Fibroblast of gingiva (primary cell): ENCODE results near the gene GNAZ.

Source experiments
- DNase-seq: peaks from one replicate; pipeline ENCODE4 v3.0.0-alpha.2; 2011; ENCODE audit warnings: low read depth

The GNAZ gene

DNA sequence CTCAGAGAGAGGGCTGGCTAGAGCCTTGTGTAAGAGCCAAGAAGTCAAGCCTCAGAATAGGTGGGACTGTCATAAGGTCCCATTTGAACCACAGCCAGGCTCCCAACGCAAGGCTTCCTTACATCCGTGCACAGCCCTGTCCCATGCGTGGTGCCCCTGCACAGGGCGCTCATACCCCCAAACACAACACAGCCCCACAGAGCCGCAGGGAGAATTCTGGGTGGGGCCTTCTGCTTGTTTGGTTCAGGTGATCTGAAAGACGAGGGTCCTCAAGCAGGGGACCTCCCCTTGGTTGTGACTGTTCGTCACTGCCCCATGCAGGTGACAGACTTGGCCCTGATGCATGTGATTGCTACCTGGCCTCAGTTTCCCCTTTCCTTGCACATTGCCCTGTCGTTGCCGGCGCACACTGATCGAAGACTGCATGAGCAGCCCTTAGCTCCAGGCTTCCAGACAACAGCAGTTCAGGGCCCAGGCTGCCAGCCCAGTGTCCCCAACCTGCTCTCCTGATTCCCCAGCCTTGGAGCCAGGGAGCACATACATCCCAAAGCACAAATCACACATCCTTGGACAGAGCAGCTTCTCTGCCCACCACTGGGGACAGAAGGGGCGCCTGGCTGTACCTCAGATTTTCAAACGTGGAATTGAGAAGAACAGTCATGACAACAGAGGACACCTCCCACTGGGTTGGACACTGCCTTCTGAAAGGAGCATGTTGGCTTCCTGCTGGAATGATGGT lies 22.1 kb downstream of the GNAZ start:
- DNase-seq, result no peak

DNA sequence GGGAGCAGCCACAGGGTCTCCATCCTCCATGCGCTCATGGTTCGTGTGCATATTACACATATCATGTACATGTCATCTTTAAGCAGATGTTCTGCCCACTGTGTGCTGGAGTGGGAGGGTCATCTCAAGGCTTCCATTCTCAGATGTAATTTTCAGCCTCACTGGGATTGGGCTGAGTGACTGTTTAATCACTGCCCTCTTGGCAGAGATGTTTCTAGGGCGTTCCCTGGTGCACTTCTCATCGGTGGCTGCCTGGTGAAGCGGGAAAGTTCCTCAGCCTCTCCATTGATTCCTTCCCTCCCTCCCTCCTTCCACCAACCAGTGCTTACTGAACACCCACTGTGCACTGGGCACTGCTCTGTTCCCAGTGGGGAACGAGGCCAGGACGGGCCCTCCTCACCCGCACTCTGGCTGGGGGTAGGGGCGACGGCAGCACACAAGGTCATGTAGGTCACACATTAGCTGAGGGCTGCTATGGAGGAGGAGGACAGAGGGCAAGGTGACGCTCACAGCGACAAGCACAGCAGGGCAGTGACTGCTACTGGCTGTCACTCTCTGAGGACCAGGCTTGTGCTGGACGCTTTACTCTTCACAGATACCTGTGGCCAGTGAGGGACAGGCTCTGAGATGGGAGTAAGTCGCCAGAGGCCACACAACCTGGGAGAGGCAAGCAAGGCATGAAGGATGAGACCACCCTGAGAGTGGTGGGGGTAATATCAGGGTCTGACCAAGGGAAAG lies 22.9 kb downstream of the GNAZ start:
- no peak for DNase-seq

DNA sequence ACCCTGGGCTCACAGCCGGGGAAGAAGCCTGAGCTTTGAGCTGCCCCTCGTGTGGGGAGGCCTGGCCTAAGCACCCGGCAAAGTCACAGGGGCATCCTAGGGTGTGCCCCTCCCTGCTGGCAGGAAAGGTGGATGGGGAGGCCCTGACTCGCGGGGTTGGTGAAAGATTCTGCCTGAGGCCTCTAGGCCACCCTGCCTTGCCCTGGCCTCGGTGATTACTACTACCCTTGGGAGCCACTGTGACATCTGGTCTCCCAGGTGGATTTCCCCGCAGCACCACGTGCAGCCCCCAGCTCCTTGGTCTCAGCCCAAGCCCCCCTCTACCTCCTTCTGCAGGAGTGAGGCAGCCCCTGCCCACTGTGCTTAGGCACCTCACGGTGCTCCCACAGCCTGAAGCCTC lies 23.9 kb downstream of the GNAZ start:
- no peak for DNase-seq

DNA sequence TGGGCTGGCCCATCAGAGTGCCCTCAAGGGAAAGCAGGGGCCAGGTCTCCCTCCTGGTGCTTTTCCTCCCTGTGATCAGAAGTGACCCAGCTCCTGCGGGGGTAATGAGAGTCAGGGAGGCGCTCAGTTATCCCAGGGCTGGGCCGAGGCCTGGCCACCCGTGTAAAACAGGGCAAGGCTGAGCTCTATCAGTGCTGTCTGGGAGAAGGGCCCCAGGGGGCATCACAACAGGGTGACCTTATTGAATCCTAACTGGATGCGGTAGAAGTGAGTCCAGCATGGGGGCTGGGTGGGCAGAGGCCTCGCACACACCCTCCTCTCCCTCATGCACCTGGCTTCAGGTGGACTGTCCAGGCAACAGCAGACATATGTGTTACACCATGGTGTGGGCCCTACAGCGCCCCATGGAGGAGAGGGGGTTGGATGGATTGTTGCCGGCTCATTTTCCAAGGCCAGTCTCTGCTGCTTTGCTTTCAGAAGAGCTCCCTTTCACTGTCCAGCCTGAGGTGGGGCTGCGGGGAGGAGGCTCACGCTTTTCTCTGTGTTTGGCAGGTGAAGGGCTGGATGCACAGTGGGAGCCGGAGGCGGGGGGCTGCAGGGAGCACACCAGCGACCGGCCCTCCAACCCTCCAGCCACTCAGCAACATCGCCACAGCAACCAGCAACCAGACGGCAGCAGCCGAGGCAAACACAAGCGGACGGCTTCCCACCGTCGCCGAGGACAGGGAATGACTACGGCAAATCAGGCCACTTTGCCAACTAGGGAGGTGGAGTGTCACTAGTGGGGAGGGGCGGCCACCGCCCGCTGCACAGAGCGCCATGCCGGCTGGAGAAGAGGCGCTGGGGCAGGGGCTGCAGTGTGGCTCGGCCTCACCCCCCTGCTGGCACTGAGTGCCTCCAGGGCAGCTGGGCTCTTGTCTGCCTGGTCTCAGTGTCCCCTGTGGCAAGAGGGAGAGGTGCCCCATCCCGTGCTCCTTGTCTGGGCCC lies 24.7 kb downstream of the GNAZ start:
- DNase-seq, result no peak

DNA sequence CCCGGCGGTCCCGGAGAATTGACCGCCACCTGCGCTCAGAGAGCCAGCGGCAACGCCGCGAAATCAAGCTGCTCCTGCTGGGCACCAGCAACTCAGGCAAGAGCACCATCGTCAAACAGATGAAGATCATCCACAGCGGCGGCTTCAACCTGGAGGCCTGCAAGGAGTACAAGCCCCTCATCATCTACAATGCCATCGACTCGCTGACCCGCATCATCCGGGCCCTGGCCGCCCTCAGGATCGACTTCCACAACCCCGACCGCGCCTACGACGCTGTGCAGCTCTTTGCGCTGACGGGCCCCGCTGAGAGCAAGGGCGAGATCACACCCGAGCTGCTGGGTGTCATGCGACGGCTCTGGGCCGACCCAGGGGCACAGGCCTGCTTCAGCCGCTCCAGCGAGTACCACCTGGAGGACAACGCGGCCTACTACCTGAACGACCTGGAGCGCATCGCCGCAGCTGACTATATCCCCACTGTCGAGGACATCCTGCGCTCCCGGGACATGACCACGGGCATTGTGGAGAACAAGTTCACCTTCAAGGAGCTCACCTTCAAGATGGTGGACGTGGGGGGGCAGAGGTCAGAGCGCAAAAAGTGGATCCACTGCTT lies 25.5 kb downstream of the GNAZ start:
- no peak for DNase-seq

DNA sequence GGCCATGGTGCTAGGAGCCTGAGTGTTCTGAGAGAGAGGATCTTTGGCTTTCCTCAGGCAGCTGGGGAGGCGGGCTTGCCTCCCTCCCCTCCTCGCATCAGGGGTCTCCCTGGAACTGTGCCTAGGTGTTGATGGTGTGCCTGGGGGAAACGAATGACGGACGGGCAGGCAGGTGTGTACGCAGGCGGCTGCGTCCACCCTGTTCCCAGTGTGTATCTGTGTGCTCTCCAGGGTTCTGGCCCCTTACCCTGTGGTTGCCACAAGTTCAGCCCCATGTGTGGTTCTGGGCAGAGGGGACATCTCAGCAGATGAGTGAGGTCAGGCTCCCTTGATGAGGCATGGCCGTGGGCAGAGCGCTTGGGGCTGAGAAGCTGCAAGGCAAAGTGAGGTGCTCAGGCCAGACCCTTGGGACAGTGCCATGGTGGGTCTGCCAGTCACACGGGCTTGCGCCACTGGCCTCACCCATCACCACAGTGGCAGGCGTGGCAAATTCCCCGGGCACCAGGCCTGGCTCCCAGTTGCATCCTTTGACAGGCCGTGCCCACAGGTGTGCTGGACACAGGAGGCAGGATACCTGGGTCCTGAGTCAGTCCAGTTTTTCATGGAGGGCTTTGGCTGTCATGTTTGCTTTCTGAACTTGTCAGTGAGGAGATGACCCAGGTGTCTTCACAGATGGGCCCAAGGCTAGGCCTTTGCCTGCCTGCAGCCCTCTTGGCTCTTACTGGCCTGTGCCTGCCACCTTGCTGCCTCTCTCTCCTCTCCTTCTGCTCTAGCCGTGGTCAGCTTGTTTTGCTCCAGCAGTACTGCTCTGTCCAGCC lies 27.3 kb downstream of the GNAZ start:
- DNase-seq, result no peak

DNA sequence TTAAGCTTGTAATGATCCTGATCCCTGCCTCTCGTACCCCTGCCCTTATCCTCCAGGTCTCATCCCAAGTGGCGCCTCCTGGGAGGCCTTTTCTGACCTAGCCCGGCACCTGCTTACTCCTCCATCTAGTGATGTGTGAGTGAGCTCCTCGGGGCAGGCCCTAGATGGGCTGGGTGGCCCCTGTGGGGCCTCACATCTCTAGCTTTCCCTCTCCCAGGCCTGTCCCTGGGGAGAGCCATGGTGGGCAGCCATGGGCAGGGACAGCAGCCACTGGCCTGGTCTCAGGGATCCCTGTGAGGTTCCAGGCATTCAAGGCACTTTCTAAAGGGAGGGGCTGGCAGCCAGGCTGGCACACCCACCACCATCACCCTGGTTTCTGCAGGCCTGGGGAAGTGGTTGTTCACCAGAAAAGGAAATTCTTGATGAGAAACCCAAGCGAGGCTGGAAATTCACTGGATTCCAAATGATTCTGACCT lies 27.9 kb downstream of the GNAZ start:
- no peak for DNase-seq

DNA sequence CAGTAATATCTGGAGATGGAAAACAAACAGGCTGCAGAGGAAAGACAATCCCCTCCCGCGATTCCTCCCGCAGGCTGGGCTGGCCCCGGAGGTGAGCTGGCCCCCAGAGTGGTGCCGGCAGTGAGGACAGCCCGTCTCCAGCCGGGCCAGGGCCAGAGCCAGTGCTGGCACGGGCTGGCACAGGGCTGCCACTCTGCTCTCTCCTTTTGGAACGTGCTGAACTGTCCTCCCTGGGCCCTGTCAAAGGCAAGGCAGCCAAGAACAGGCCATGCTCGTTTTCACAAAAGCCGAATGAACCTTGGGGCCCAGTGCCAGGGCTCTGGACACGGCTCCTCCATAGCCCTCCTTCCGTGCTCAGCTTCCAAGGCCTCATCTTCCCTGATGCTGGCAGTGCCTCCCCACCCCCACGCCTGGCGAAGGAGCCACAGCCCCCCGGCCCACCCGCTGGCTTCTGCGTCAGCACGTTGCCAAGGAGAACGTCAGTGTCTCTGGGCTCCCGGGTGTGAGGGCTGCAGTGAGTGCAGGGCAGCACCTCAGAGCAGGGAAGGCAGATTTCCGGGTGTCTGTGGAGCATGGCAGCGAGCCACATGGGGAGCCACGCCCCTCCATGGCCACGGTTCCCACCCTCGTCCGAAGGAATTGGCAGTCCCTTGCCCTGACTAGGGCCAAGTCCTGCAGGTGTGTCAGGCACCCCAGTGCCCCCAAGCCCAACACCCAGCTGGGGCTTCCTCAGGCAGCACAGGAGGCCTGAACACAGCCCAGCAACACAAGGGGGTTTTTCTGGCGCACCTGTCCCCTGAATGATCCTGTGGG lies 28.6 kb downstream of the GNAZ start:
- DNase-seq, result no peak

DNA sequence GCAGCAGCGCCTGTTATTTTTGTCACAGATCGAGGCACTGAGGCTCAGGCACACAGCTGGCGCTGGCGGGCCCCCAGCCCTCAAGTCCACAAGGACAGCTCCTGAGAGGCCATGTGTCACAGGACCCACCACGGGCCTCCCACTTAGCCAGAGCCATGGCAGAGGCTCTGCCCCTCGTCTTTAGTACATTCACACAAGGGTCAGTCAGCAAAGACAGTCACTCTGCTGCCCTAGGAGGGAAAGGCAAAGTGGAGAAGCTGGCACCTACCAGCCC lies 29.1 kb downstream of the GNAZ start:
- DNase-seq, result no peak

DNA sequence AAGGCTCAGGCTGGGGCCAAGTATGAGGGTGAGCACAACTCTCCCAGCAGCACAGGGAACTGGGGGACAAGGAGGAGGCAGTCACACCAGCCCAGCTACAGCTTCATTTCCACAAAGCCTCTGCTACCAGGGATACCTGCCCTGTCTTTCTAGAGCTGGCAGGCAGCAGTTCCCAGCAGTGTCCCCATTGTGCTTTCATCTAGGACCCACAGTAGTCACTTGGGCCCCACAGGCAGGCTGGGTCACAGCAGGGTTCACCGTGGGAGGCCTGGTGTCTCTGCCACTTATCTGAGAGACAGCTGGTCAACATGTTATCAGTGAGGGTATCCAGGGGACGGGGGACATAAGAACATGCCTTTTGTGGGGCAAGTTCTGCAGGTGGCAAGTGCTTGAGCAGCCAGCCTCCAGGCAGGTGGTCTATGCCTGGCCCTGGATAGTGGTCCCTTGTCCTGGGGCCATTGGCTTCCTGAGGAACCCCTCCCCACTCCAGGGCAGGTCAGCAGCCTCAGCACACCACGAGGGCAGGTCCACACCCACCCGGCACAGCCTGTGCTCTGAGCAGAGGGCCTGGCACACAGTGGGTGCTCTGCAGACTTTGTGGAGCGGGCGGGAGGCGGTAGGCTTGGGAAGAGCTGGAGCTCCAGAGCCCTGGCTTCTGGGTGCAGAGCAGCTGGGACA lies 29.9 kb downstream of the GNAZ start:
- DNase-seq, result no peak

DNA sequence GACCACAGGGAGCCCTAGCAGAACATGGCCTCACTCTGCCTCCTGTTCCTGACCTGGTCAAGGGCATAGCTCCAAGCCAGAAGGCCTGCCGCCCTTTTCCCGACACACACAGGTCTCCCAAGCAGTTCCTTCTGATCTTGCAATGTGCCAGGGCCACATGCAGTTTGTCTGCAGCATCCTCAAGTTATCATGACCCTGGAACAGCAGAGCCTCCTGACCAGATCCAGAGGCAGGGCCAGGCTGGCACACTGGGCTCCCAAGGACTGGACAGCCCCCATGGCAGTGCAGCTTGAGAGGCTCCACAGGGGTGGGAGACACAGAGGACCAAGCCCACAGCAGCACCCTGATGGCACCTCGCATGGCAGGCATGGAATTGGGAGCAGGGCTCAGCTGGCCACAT lies 31.2 kb downstream of the GNAZ start:
- DNase-seq, result no peak

DNA sequence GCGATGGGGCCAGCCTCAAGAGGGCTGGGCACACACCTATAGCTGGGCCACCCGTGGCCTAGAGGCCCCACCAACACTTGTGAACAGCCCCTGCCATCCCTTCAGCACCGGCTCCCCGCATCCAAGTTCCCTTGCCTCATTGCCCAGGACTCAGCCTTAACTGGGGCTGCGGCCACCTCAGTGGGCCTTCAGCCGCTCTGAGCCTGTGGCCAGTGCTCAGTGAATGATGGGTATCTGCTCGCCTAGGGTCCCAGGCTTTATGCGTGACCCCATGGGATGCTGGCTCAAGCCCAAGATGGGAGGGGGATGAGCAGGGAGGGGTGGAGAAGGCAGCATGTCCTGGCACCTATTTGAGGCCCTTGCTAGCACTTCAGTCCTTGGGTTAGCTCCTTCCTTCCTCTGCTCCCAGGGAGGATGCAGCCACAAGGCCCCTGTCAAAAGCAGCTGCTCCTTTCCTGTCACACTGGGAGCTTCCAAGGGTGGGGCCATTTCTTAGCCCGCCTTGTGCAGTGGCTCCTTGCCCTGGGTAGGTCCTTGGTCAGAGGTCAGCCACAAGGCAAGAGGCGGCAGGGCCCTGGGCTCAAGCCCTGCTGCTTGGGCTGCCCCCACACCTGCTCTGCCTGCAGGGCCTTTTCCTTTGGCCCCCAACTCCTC lies 31.8 kb downstream of the GNAZ start:
- no peak for DNase-seq

DNA sequence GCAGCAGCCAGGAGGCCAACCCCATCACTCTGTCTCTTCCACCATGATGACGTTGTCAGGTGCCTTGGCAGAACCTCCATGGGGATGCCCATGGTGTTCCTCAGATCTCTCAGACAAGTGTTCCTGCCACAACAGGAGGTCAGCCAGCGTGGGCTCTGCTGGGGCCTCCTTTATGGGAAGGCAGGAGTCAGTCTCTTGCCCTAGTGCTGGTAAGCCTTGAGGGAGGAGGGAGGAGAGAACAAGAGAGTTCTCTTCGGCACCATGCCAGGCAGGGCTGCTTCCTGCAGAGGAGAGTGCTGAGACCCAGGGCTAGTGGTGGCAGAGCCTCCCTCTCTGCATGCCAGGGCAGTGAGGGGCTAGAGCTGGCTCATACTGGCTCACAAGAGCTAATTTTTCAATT lies 32.5 kb downstream of the GNAZ start:
- no peak for DNase-seq

DNA sequence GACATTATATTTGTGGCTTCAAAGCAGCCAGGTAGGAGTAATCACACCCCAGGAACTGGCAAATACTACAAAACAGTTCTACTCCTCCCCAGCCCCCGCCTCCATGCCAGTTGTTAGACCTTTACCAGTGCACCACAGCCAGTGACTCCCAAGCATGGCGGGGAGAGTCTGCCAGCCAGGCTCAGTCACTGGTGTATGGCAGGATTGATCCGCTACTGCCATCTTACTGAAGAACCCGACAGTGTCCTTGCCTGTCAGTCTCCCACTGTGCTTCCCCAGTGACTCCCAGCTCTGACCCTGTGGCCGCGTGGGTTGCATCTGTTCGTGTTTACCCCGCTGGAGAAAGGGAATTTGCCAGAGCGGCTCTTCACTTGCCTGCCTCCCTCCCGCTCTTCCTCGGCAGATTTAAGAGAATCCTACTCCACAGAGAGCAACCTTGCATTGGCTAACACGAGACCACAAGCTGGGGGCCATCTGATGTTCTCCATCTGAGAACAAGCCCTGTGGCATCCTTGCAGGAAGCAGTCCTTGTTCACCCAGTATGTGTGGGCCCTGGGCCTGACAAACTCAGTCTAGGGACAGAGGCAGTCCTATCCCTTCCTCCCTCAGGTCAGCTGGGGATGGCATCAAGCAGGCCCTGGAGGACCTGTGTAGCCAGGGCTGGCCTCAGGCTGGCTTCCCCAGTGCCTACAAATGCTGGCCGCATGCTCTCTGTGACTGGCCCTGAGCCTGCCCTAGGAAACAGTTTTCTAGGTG lies 33.1 kb downstream of the GNAZ start:
- no peak for DNase-seq

DNA sequence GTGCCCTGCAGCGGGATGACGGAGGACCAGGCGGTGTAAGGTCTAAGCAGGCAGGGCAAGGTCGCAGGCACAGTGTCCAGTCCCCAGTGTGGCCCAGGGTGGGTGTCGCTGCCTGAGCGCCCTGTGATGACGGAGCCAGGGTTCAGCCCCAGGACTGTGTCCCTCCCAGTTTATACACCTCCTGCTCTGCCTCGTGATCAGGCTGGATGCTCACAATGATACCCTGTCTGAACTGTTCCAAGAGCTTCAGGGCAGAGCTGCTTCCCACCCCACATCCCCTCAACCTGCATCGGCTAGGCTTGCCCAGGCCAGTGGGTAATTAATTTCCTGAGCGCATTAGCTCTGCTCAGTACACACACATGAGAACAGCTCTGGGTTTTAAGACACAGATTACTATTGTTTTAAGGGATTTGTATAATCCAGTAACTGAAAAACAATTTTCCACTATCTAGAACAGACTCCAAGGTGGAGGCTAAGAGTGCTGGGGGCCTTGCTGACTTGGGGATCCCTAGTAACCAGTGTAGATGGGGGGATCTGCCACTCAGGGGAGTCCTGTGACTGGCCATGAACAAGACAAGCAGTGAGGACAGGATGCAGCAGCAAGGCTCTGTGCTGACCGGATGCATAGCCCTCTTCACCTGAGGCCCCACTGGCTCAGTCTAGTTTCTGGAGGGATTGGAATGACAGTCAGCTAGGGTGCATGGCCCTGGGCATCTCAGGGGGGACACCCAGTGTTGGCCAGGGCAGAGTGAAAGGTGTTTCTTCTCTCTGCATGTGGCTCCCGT lies 34.1 kb downstream of the GNAZ start:
- DNase-seq, result no peak

DNA sequence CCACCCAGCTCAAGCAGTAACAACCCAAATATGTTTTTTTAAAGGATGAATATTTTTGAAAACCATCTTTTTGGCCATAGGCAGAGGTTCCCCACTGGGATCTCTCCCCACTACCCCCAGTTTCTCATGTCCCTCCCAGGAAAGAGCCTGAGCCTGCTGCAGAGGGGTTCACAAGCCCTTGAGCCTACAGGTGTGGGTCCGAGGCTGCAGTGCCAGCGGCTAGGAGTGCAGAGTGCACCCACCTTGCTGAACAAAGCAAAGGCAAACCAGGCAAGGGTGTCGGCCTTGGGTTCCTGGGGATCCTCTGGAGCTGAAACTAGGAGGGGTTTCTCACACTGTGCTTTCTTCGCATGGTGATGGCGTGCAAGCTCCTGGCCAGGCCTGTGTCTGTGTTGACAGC lies 35.0 kb downstream of the GNAZ start:
- no peak for DNase-seq

DNA sequence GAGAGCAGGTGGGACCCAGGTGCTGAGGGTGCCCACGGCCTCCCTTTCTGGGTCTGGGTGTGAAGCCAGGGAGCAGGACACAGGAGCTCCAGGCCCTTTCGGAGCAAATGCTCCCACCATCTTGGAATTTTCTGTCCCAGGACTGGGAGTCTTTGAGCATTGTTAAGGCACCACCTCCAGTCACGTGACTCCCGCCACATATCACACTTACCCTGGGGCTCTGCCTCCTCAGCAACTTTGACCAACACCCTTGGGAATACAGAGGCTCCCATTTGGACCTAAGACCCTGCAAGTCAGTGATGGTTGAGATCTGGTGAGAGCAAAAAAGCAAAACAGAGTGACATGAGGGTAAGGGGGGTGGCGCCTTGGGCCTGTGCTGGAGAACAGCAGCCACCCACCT lies 35.6 kb downstream of the GNAZ start:
- no peak for DNase-seq

DNA sequence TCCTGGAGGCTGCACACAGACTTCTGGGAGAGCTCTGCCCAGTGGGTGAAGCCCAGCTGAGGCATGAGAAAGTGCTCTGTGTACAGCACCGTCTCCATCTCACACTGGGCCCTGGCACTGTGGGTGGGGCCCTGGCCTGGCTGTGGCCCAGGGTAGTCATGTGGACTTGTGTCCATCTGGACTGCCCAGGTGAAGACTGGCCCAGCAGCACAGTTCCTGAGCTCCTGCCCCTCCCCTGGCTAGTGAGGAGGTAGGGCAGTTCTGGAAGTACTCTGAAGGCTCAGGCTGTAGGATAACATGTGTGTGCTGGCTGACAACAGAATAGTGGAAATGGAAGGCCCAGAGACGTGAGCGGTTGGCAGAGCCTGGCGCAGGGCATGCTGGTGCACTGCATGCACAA lies 36.0 kb downstream of the GNAZ start:
- DNase-seq, result no peak
